HG02571 (cell line): Measurements from ENCODE around the gene CORIN.

Experiments used
- ATAC-seq: cut with Tn5 transposase; IDR thresholded peaks from one replicate; pipeline ENCODE4 v1.9.1; 2021; ENCODE audit warnings: mild to moderate bottlenecking, moderate library complexity; ENCODE audit not compliant: unreplicated experiment

CORIN gene, protein sequence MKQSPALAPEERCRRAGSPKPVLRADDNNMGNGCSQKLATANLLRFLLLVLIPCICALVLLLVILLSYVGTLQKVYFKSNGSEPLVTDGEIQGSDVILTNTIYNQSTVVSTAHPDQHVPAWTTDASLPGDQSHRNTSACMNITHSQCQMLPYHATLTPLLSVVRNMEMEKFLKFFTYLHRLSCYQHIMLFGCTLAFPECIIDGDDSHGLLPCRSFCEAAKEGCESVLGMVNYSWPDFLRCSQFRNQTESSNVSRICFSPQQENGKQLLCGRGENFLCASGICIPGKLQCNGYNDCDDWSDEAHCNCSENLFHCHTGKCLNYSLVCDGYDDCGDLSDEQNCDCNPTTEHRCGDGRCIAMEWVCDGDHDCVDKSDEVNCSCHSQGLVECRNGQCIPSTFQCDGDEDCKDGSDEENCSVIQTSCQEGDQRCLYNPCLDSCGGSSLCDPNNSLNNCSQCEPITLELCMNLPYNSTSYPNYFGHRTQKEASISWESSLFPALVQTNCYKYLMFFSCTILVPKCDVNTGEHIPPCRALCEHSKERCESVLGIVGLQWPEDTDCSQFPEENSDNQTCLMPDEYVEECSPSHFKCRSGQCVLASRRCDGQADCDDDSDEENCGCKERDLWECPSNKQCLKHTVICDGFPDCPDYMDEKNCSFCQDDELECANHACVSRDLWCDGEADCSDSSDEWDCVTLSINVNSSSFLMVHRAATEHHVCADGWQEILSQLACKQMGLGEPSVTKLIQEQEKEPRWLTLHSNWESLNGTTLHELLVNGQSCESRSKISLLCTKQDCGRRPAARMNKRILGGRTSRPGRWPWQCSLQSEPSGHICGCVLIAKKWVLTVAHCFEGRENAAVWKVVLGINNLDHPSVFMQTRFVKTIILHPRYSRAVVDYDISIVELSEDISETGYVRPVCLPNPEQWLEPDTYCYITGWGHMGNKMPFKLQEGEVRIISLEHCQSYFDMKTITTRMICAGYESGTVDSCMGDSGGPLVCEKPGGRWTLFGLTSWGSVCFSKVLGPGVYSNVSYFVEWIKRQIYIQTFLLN

DNA sequence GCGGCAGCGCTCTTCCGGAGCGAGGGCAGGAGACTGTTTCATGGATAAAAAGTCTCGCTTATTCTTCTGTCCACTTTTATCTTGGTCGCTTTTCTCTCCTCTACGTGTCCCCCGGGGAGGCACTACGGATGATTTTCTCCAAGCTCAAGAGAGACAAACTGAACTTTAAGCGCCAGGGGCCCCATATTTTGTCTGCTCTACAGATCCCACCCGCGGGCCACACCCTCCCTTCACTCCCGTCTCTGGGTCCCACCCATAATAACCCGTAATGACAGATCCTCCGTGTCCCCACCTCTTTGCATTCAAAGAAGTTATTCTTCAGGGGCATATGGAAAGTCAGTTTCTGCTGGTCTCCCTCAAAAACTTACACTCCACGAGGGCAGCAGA is at the start of gene CORIN:
CORIN (minus strand) TSS at position 160 of the 387 bp plus-strand sequence; CDS start at position 42, 118 bp downstream.
- no peak for ATAC-seq

DNA sequence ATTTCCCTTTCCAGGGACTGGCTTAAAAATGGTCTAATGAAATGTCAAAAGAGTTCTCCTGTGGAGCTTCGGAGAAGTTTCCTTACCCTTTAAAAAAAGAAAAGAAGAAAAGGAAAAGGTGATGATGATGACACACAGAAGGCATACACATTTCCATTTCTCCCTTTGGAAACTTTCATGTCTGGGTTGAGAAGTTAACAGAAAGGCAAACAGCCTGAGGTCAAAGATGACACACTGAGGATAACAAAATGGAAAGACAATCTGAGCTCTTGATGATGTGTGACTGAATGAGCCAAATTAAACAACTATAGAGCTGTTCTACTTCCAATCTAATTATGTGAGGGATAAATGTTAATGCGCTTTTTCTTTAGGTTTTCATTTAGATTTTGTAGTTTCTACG is 44.4 kb upstream of the CORIN start:
- no peak for ATAC-seq

DNA sequence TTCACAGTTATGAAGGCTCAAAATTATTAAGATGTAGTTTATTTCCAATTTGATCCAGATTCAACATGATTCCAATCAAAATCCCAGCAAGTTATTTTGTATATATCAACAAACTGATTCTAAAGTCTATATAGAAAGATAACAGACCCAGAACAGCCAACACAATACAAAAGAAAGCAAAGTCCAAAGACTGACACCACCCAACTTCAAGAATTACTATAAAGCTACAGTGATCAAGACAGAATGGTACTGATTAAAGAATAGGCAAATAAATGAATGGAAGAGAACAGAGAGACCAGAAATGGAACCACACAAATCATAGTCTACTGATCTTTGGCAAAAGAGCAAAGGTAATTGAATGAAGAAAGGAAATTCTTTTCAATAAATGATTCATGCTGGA is 41.6 kb upstream of the CORIN start:
- no peak for ATAC-seq

DNA sequence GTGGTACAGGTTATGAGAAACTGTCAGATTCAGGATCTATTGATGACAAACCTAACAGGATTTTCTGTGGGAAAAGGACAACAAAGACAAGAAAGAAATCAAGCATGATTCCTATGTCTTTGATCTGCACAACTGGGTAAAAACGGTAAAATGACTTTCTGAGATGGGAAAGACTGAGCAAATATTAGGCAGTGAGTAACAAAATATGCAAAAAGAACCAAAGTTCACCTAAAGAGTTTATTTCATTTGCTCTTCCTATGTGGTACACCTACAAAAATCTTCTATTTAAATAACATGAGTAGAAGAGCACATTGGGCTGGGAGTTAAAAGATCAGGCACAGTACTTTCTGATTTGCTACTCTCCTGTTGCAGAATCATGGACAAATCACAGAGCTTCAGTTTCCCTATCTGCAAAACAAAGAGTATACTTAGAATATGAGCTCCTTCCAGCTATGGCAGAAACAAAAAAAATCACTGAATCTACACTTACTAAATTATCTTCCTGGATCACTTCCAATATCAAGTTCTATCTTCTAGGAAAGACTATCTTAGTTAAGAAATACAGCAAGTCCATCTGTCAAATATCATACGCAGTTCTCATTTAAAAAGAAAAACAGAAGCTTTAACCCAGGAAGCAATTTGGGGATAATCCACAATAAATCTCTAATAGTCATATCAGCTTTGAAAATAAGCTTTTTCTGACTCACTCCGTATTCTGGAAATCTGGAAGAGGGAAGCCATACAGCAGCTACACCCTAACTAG is 39.1 kb upstream of the CORIN start:
- no peak for ATAC-seq

DNA sequence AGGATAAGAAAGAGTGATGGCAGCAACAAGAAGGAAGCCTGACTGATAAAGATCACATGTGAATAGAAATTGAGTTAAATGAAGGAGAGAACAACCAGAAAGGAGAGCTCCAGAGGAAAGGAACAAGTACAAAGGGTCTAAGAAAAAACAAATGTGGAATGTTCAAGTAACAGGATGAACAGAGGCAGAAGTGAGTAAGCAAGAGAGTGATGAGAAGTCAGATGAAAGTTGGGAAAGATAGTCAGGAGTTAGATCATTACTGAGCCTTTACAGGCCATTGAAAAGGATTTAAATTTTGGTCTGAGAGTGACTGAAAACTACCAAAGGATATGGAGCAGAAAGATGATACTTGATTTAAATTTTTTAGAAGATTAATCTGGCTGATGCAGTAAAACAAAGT is 38.4 kb upstream of the CORIN start:
- ATAC-seq: no peak

DNA sequence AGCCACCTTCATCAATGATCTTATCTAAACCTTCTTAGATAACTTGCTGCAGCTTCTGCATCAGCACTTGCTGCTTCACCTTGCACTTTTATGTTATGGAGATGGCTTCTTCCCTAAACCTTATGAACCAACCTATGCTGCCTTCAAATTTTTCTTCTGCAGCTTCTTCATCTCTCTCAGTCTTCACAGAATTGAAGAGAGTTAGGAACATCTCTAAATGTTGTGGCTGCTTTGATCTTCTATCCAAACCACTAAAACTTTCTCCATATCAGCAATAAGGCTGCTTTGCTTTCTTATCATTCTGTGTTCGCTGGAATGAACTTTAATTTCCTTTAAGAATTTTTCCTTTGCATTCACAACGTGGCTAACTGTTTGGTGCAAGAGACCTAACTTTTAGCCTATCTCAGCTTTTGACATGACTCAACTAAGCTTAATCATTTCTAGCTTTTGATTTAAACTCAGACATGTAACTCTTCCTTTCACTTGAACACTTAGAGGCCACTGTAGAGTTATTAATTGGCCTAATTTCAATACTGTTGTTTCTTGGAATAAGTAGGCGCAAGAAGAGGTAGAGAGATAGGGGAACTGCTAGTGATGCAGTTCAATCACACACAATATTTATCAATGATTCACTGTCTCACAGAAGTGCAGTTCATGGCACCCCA is 36.1 kb upstream of the CORIN start:
- no peak for ATAC-seq

DNA sequence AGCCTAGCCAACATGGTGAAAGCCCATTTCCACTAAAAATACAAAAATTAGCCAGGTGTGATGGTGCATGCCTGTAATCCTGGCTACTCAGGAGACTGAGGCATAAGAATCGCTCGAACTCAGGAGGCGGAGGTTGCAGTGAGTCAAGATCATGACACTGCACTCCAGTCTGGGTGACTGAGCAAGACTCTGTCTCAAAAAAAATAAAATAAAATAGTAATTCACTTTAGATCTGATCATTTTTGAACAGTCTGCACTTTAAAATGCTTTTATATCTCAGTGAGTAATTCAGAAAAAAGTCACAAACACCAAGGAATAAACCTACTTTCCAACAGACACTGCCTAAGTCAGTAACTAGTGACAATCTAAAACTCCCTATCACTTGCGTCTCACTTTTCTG is 25.6 kb upstream of the CORIN start:
- no peak for ATAC-seq

DNA sequence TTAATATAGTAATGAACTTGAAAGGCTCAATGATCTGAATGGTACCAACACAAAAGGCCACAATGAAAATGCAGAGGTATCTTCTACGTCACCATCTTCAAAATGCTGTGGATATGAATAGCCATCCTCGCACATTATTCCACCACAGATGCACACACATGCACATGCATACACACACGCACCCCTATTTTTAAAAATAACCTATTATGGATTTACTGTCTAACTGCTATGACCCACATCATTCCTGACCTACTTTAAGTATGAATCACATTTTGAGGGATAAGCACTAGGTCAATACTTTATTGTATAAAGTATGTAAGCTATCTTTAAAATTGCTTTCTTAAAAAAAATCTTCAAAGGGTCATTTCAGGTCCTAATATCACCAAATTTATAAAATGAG is 24.4 kb upstream of the CORIN start:
- no peak for ATAC-seq

DNA sequence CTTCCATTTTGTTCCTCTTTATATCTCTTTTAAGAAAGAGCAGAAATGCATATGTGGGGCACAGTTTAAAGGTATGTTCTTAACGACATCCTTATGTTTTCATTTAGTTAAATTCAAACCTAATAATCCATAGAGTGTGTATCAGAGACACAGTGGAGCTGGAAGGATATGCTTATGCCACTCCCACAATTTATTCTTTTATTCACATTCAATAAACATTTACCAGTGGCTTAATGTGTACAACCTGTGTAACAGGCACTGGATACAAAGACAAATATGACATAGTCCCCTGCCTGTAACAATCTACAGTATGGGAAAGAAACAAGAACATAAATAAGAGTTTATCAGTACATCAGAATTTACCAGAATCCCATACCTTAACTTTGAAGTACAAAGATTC is 22.4 kb upstream of the CORIN start:
- ATAC-seq: no peak

DNA sequence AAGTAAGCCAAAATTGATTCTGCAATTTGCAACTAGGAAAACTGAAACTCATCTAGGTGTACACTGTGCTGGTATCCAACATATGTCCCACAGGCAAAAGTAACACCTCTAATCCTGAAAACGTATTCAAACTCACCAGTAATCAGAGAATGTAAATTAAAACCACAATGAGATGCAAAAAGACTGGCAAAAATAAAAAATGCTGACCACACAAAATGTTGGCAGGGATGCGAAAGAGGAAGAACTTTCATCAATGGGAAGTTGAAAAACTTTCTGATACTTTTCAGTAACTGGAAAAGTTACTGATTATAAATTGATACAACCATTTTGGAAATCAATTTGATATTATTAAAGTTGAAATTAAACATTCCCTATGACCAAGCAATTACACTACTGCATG is 20.1 kb upstream of the CORIN start:
- no peak for ATAC-seq

DNA sequence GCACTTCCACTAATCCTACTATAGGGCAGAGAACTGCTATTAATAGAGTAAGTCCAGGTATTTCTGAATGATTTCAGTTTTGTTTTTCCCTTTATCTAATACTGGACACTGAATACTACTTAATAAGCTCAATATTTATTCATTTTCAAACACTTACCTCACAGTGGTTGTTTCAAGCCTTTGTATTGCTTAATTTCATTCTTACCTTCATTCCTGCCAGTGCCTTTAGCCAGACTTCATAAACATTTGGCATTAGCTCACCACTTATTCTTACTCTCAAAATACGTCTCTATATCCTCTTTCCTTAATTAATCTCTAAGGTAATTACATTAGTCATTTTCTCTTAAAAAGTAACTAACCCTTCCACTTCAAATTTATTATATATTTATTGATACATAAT is 18.8 kb upstream of the CORIN start:
- no peak for ATAC-seq

DNA sequence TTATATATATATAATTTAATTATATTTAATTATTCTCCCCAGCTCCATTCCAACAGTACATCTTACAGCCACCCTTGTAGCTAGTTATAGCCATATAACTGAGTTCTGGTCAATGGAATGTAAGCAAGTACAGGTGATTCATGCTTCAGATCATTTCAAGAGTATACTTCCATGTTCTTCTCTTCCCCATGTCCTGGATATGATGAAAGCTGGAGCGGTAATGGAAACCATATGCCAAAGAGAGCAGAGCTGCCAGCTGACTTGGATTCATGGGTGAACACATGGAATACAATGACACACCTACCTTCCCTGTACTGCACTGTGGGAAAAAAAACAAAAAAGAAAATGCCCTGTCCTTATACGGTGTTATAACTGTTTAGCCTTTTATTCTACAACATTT is 17.5 kb upstream of the CORIN start:
- no peak for ATAC-seq

DNA sequence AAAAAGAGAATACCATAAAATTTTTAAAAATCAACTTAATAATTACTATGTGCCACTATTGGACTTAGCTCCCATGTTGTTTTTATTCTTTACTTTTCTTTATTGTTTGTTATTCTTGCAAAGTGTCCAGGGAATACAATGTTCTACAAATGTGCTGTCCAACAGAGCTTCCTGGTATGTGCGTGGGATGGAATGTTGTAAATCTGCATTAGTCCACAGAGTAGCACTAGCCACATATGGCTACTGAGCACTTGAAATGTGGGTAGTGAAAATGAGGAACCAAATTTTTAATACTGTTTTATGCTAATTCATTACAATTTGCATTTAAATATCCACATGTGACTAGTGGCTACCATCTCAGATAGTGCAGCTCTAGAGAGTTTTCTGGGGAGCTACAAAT is 14.3 kb upstream of the CORIN start:
- no peak for ATAC-seq

DNA sequence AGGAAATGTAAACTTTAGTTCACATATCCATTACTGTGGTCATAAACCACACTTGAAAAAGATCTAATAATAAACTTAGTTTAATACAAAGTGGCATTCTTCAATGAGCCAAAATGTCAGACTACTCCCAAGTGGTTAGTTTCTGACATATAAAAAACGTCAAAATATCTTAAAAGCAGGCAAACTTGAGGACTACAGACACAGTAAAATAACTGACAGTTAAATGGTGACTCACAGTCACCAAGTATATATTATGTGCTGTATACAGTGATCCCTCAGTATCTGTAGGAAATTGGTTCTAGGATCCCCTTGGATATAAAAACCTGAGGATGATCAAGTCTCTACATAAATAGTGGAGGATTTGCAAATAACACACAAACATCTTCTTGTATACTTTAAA is 11.6 kb upstream of the CORIN start:
- ATAC-seq: no peak

DNA sequence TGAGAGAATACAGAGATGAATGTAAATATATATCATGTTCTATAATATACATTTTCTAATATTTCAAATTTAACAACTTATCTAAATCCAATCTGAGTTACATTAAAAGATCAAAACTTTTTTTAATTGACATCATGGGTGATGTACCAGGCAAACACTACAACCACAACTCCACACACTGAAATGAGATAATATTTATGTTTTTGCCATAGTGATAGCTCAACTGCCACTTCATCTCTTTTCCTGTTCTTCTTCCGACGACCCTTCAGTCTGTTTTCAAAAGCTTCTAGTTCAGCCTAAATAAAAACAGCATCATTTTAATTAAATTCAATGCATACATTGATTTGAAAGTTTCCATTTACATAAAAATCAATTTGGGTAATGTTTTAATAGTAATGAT is 10.2 kb upstream of the CORIN start:
- no peak for ATAC-seq

DNA sequence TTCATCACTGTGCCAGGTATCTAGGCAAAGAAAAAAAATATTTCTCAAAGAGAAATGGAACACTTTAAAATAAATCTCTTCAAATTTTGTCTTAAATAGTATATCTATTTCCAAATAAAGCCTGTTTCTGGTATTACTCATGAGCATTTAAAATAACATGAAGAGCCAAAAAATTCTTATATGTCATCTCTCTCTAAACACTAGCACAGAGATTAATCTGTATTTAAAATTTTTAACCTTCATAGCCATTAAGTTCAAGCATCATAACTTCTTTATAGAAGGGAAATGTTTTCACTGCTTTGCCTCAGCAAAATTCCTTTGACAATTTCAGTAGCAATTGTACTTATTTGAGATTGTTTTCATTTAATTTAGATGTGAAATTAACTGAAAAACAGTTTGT is 5.1 kb upstream of the CORIN start:
- ATAC-seq: no peak

DNA sequence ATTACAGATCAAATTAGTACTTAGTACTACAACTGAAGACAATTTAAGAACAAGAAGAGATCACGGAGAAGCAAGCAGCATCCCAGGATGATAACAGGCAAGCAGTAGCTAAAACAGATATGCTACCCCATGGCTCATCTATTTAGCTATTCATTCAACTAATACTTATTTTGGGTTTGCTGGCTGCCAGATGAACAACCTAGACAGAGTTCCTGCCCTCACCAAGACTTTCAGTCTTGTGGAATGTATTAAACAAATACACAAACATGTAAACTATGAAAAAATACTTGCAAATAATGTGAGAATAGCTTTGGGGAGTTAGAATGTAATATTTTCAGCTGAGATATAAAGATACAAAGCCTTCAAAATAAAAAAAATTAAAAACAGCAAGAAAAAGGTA is 2.4 kb upstream of the CORIN start:
- no peak for ATAC-seq

DNA sequence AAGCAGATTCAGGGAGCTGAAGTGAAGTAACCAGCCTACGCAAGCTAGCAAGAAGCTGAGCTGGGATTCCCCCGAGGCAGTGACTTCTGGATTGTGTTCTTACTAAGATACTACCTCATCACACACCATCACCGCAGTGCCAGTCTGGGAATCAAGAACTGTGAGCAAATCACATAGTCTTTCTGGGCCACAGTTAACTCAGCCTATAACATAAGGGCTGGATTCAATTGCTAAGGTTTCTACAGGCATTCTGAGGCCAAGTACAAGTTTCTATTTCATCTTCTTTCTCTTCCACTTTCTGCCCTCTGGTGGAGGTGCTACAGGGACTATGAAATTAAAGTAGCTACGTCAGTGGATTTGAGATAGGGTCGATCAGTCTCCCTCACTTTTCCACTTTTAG is 1.4 kb upstream of the CORIN start:
- peak; percentile 46 for ATAC-seq

DNA sequence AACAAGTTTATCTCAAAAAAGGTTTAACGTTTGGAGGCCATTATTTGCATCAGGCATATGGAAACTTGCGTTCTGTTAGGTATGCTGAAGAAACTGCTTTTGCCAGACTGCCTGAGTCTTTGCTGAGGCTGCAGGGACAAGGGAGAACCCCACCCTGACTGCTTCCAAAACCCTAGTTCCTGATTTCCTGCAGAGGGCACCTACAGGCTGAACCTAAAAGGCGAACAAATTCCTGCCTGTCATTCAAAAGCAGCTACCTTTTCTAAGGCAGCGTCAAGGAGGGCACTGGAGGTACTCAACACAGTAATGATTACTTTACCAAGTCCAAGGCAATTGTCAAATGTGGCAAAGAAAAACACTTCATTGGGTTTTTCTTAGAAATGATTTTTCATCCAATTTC is 578 bp upstream of the CORIN start:
- no peak for ATAC-seq

DNA sequence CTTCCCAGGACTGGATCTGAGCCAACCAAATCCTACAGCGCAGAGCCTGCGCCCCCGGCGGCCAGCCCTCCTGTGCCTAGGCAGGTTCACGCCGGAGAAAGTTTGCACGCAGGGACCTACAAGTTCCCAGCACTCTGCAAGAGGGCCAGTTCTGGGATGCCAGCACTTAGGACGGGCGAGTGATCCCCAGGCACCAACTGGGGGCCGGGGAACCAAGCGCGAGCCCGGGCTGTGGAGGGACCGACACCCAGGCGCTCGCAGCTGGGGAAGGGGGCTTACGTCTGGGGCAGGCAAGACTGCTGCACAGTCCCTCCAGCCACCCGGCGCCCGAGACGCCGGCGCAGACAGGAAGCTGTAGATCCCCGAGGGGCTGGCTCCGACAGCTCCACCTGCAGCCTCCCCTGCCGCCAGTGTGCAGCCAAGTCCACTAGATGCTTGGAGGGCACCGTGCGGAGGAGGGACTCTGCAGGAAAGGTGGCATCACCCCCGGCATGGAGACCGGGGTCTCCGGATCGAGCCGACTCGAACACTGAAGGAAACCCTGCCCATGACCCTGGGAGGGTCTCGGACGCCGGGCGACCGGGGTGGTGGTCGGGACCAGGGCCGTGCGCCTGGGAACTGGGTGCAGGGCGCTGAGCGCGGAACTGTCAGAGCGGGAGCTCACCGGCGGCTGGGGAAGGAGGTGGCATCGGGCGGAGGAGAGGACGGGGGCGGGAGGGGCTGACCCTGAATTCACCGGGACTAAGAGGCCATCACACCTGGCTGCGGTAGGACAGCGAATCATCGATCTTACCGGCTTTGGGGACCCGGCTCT is 566 bp downstream of the CORIN start:
- ATAC-seq: peak; percentile 52
